ENCODE measurements around the gene ZNF141.

DNA sequence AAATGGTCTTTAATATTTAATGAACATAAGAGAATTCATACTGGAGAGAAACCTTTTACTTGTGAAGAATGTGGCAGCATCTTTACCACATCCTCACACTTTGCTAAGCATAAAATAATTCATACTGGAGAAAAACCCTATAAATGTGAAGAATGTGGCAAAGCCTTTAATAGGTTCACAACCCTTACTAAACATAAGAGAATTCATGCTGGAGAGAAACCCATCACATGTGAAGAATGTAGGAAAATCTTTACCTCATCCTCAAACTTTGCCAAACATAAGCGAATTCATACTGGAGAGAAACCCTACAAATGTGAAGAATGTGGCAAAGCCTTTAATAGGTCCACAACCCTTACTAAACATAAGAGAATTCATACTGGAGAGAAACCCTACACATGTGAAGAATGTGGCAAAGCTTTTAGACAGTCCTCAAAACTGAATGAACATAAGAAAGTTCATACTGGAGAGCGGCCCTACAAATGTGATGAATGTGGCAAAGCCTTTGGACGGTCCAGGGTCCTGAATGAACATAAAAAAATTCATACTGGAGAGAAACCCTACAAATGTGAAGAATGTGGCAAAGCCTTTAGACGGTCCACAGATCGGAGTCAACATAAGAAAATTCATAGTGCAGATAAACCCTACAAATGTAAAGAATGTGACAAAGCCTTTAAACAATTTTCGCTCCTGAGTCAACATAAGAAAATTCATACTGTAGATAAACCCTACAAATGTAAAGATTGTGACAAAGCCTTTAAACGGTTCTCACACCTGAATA, 35.6 kb downstream of the ZNF141 start:
- TF ChIP-seq, protein P1, sequence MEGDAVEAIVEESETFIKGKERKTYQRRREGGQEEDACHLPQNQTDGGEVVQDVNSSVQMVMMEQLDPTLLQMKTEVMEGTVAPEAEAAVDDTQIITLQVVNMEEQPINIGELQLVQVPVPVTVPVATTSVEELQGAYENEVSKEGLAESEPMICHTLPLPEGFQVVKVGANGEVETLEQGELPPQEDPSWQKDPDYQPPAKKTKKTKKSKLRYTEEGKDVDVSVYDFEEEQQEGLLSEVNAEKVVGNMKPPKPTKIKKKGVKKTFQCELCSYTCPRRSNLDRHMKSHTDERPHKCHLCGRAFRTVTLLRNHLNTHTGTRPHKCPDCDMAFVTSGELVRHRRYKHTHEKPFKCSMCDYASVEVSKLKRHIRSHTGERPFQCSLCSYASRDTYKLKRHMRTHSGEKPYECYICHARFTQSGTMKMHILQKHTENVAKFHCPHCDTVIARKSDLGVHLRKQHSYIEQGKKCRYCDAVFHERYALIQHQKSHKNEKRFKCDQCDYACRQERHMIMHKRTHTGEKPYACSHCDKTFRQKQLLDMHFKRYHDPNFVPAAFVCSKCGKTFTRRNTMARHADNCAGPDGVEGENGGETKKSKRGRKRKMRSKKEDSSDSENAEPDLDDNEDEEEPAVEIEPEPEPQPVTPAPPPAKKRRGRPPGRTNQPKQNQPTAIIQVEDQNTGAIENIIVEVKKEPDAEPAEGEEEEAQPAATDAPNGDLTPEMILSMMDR (IDR thresholded peaks at IDR 0.05) = no peak
- no peak for TF ChIP-seq POLR2AphosphoS5 (IDR thresholded peaks at IDR 0.05; ENCODE audit: low read depth, low read length)
- TF ChIP-seq SIN3A (IDR thresholded peaks at IDR 0.05; ENCODE audit: borderline replicate concordance, insufficient read depth, low read depth, low read length) = no peak
